Activated CD8-positive, alpha-beta T cell treated with anti-CD3 and anti-CD28 coated beads for 36 hours (primary cell): ENCODE results near the gene TNNI2. TPM values are rescaled to one million over a fixed set of nuclear protein-coding genes. Genes with fewer than 3 reads are reported as not detected.

ENCODE experiments used
- ATAC-seq: fragments of 200-7000 bp; cut with Tn5 transposase; one replicate; pipeline ENCODE4 v1.10.0; 2021; ENCODE audit warnings: mild to moderate bottlenecking, moderate library complexity
- CTCF ChIA-PET: fragments of 350-600 bp; sonication (Branson Sonifier 250); formaldehyde crosslinking; loops from one replicate; lab custom pipeline; 2021; ENCODE audit warnings: antibody characterized with exemption; lab: Charles Lee
- POLR2A ChIA-PET: fragments of 350-600 bp; sonication (Branson Sonifier 250); formaldehyde crosslinking; loops from one replicate; lab custom pipeline; 2021; ENCODE audit warnings: antibody characterized with exemption; lab: Charles Lee
- DNase-seq: peaks from one replicate; pipeline ENCODE4 v3.0.0-alpha.2; 2020
- H3K27ac Mint-ChIP-seq: one replicate; pipeline ENCODE4 v1.8.0; 2021; ENCODE audit warnings: mild to moderate bottlenecking, mixed read lengths
- H3K27me3 Mint-ChIP-seq: one replicate; pipeline ENCODE4 v1.8.0; 2021; ENCODE audit warnings: mixed read lengths
- H3K36me3 Mint-ChIP-seq: one replicate; pipeline ENCODE4 v1.8.0; 2021; ENCODE audit warnings: low read depth, mixed read lengths
- H3K4me1 Mint-ChIP-seq: one replicate; pipeline ENCODE4 v1.8.0; 2021; ENCODE audit warnings: low read depth, mixed read lengths
- H3K4me3 Mint-ChIP-seq: one replicate; pipeline ENCODE4 v1.8.0; 2021; ENCODE audit warnings: mild to moderate bottlenecking, moderate library complexity, mixed read lengths
- H3K9me3 Mint-ChIP-seq: one replicate; pipeline ENCODE4 v1.8.0; 2021; ENCODE audit warnings: mixed read lengths
- CTCF ChIP-seq: fragments of 200-600 bp; IDR thresholded peaks from one replicate; pipeline ENCODE4 v1.8.0; 2022; ENCODE audit warnings: antibody characterized with exemption, mild to moderate bottlenecking
- intact Hi-C: fragments of 100-400 bp; cut with micrococcal nuclease; formaldehyde crosslinking; loops from one replicate; pipeline ENCODE4 v1.10.0; 2022
- total RNA-seq, 2 experiments: library from RNA; stranded (reverse); gene quantifications; one replicate each; pipeline ENCODE4 v1.2.3, GENCODE V29; 2021

Gene TNNI2
- total RNA-seq, 2 experiments from 2014 or later = 0.92 TPM; not detected in 1

GRCh38 chr11:1852877-1853276 lies 14.1 kb downstream of the TNNI2 start, which contains the start of gene LSP1:
LSP1 (plus strand) TSS chr11:1853084; CDS start chr11:1853145, 61 bp downstream.
- peak; percentile 95 for DNase-seq
- TF ChIP-seq CTCF = no peak
- POLR2A ChIA-PET = interaction anchor here (0.5 to 7.5 kb wide), 10 partner anchors 10 to 1118 kb away, joined by 3 to 81 read pairs (median 6); partner anchors contain the start of gene PRR33
- CTCF ChIA-PET = interaction anchor here (0.6 to 5.2 kb wide), 13 partner anchors 14 to 298 kb away, joined by 3 to 32 read pairs (median 5); partner anchors contain the start of gene TNNI2
- H3K36me3 Mint-ChIP-seq = peaks cover 11% of the 10 kb centered on the region
- no peaks in the 10 kb centered on the region for H3K9me3 Mint-ChIP-seq
- no peaks in the 10 kb centered on the region for H3K27me3 Mint-ChIP-seq
- intact Hi-C loops = no loop called here
- ATAC-seq = peak; percentile 65
- H3K4me1 Mint-ChIP-seq = peaks cover 53% of the 10 kb centered on the region
- H3K4me3 Mint-ChIP-seq = peak within 1 kb of the TSS; percentile 86
- peak within 1 kb of the TSS; percentile 95 for H3K27ac Mint-ChIP-seq

- Mint-ChIP-seq H3K36me3 (peaks cover 13% of the 10 kb centered on the region), H3K4me3 (peak overlapping the region; percentile 86), H3K9me3 (no peaks in the 10 kb centered on the region), H3K4me1 (peaks cover 53% of the 10 kb centered on the region), H3K27ac (peak overlapping the region; percentile 95), H3K27me3 (no peaks in the 10 kb centered on the region)
- intact Hi-C loops = no loop called here
- POLR2A ChIA-PET = interaction anchor here (1.1 to 7.5 kb wide), 8 partner anchors 9 to 224 kb away, joined by 3 to 81 read pairs (median 8); partner anchors contain the start of gene PRR33
- ATAC-seq = no peak
- no peak for TF ChIP-seq CTCF
- DNase-seq = peak; percentile 53
- CTCF ChIA-PET = interaction anchor here (0.6 to 5.2 kb wide), 13 partner anchors 14 to 298 kb away, joined by 3 to 32 read pairs (median 5); partner anchors contain the start of gene TNNI2
These were observed 14.8 kb downstream of the TNNI2 start for GRCh38 chr11:1853376-1854131.

GRCh38 chr11:1854132-1854948 lies 15.6 kb downstream of the TNNI2 start:
- ATAC-seq = peak; percentile 12
- ChIA-PET CTCF (interaction anchor here (0.6 to 5.2 kb wide), 10 partner anchors 15 to 297 kb away, joined by 3 to 32 read pairs (median 4); no protein-coding TSS in a partner anchor), POLR2A (interaction anchor here (0.6 to 7.5 kb wide), 10 partner anchors 8 to 245 kb away, joined by 3 to 81 read pairs (median 6); partner anchors contain the start of genes PRR33 and TNNT3)
- peaks cover 13% of the 10 kb centered on the region for H3K36me3 Mint-ChIP-seq
- H3K9me3 Mint-ChIP-seq = no peaks in the 10 kb centered on the region
- no peaks in the 10 kb centered on the region for H3K27me3 Mint-ChIP-seq
- H3K4me1 Mint-ChIP-seq = peaks cover 48% of the 10 kb centered on the region
- intact Hi-C loops = no loop called here
- DNase-seq = peak; percentile 63
- TF ChIP-seq CTCF = no peak
- H3K4me3 Mint-ChIP-seq = peak overlapping the region; percentile 86
- H3K27ac Mint-ChIP-seq = peak overlapping the region; percentile 95

- POLR2A ChIA-PET = interaction anchor here (0.8 to 7.5 kb wide), 7 partner anchors 9 to 93 kb away, joined by 3 to 81 read pairs (median 4); partner anchors contain the start of genes PRR33 and TNNT3
- intact Hi-C loops = no loop called here
- Mint-ChIP-seq H3K4me1 (peaks cover 41% of the 10 kb centered on the region), H3K9me3 (no peaks in the 10 kb centered on the region), H3K4me3 (peak overlapping the region; percentile 86), H3K27me3 (no peaks in the 10 kb centered on the region), H3K36me3 (peaks cover 13% of the 10 kb centered on the region), H3K27ac (peak overlapping the region; percentile 75)
- CTCF ChIA-PET = interaction anchor here (0.9 to 2.2 kb wide), 7 partner anchors 14 to 161 kb away, joined by 3 to 8 read pairs (median 3); no protein-coding TSS in a partner anchor
- TF ChIP-seq CTCF = no peak
- DNase-seq = peak; percentile 83
- ATAC-seq = peak; percentile 43
These were observed 16.4 kb downstream of the TNNI2 start for GRCh38 chr11:1854949-1855885.
